HCT116 (cell line): ENCODE measurements around the gene MDFIC. TPM values are rescaled to one million over a fixed set of nuclear protein-coding genes. Genes with fewer than 3 reads are reported as not detected.

Experiments used
- ATAC-seq: fragments of 200-7000 bp; cut with Tn5 transposase; 2 replicates; pipeline ENCODE4 v1.9.1; 2020; ENCODE audit warnings: mild to moderate bottlenecking, moderate library complexity
- BruUV-seq: library from RNA; stranded (reverse); fragments of 400-500 nt; replicated peaks from 2 replicates; lab custom pipeline; 2021; lab: Mats Ljungman, UMichigan
- CTCF ChIA-PET: fragments of 300-600 bp; sonication (Branson Sonifier 250); formaldehyde crosslinking; loops from one replicate; lab custom pipeline; 2021; ENCODE audit warnings: antibody characterized with exemption; lab: Charles Lee
- POLR2A ChIA-PET: fragments of 300-600, 350-600 bp; sonication (Branson Sonifier 250); formaldehyde crosslinking; loops from one replicate; lab custom pipeline; 2021; ENCODE audit warnings: antibody characterized with exemption; lab: Charles Lee
- RAD21 ChIA-PET, 2 experiments: fragments of 300-600 bp; sonication (Branson Sonifier 250); formaldehyde crosslinking; loops; one replicate each; lab custom pipeline; 2023; ENCODE audit warnings: low total read pairs in 2 of 2; ENCODE audit not compliant: uncharacterized antibody in 2 of 2, unreplicated experiment in 2 of 2, low non-redundant PET in 1 of 2; lab: Charles Lee
- DNase-seq: peaks from one replicate; pipeline ENCODE4 v3.0.0-alpha.2; 2010; ENCODE audit warnings: low read depth, low spot score
- H2AFZ ChIP-seq: fragments of 200-600 bp; shearing (Covaris generic), sonication (generic); 2 replicates; pipeline ENCODE4 v1.6.1; 2017; ENCODE audit warnings: low read depth, mixed run types, mixed read lengths, antibody characterized with exemption, low read length; ENCODE audit not compliant: poor library complexity, severe bottlenecking
- H3K27ac ChIP-seq: 2 replicates; pipeline ENCODE4 v1.5.1; 2012; ENCODE audit warnings: low read depth, low read length
- H3K27me3 ChIP-seq: fragments of 200-600 bp; sonication (generic); 2 replicates; pipeline ENCODE4 v1.6.1; 2016; ENCODE audit warnings: mixed run types, low read length, mixed read lengths; ENCODE audit not compliant: insufficient read depth
- H3K36me3 ChIP-seq, 2 experiments: fragments of 200-500 bp in 1 of 2; fragments of 200-600 bp in 1 of 2; sonication (Bioruptor generic) in 1 of 2; sonication (generic) in 1 of 2; 2 replicates each; pipeline versions ENCODE4 v1.5.1 to v1.6.1; 2014 to 2016; ENCODE audit warnings: low read length in 2 of 2, inconsistent platforms in 1 of 2, mixed read lengths in 1 of 2, mixed run types in 1 of 2; ENCODE audit not compliant: insufficient read depth in 2 of 2, control insufficient read depth in 1 of 2
- H3K4me1 ChIP-seq, 2 experiments: fragments of 200-600 bp in 1 of 2; sonication (generic) in 1 of 2; 2 replicates each; pipeline versions ENCODE4 v1.5.1 to v1.6.1; 2012 to 2017; ENCODE audit warnings: low read length in 2 of 2, inconsistent platforms in 1 of 2, mild to moderate bottlenecking in 1 of 2, mixed read lengths in 1 of 2, mixed run types in 1 of 2, moderate library complexity in 1 of 2; ENCODE audit not compliant: insufficient read depth in 2 of 2, control insufficient read depth in 1 of 2
- H3K4me2 ChIP-seq: fragments of 200-600 bp; sonication (generic); 2 replicates; pipeline ENCODE4 v1.6.1; 2017; ENCODE audit warnings: mixed run types, low read length, mixed read lengths
- H3K4me3 ChIP-seq, 2 experiments: fragments of 200-600 bp in 1 of 2; sonication (generic) in 1 of 2; replicated peaks in 1 of 2; 2 replicates each; pipeline ENCODE4 v1.5.1; 2011 to 2016; ENCODE audit warnings: low read length in 2 of 2, control low read depth in 1 of 2, low read depth in 1 of 2, mild to moderate bottlenecking in 1 of 2, mixed read lengths in 1 of 2, mixed run types in 1 of 2
- H3K79me2 ChIP-seq: fragments of 200-600 bp; sonication (generic); 2 replicates; pipeline ENCODE4 v1.6.1; 2017; ENCODE audit warnings: mild to moderate bottlenecking, mixed run types, low read length, moderate library complexity, mixed read lengths; ENCODE audit not compliant: insufficient read depth
- H3K9ac ChIP-seq: fragments of 200-600 bp; sonication (generic); 2 replicates; pipeline ENCODE4 v1.6.1; 2016; ENCODE audit warnings: low read length, mixed read lengths
- H3K9me2 ChIP-seq: fragments of 200-600 bp; sonication (generic), shearing (Covaris generic); 2 replicates; pipeline ENCODE4 v1.6.1; 2017; ENCODE audit warnings: mixed run types, mild to moderate bottlenecking, moderate library complexity; ENCODE audit not compliant: insufficient read depth
- H3K9me3 ChIP-seq, 2 experiments: fragments of 200-500 bp in 1 of 2; fragments of 200-600 bp in 1 of 2; sonication (Bioruptor generic) in 1 of 2; sonication (generic) in 1 of 2; 2 replicates each; pipeline ENCODE4 v1.6.1; 2014 to 2017; ENCODE audit warnings: low read length in 2 of 2, mixed read lengths in 2 of 2, inconsistent platforms in 1 of 2, low read depth in 1 of 2, mild to moderate bottlenecking in 1 of 2, mixed run types in 1 of 2, moderate library complexity in 1 of 2; ENCODE audit not compliant: control insufficient read depth in 1 of 2, insufficient read depth in 1 of 2
- H4K20me1 ChIP-seq: fragments of 200-600 bp; sonication (generic), shearing (Covaris generic); 2 replicates; pipeline ENCODE4 v1.6.1; 2017; ENCODE audit warnings: mixed run types, mild to moderate bottlenecking, moderate library complexity; ENCODE audit not compliant: insufficient read depth
- EZH2 ChIP-seq: fragments of 200-600 bp; sonication (generic); IDR thresholded peaks from 2 replicates; pipeline ENCODE4 v1.6.1; 2017; ENCODE audit warnings: antibody characterized with exemption, mixed run types
- EZH2phosphoT487 ChIP-seq: fragments of 200-600 bp; IDR thresholded peaks from 2 replicates; pipeline ENCODE4 v1.6.1; 2018; ENCODE audit warnings: antibody characterized with exemption, borderline replicate concordance
- POLR2A ChIP-seq: IDR thresholded peaks from 2 replicates; pipeline ENCODE4 v1.7.0; 2011; ENCODE audit warnings: borderline replicate concordance; ENCODE audit not compliant: insufficient read depth, insufficient read length; ENCODE audit errors: extremely low read depth
- POLR2AphosphoS5 ChIP-seq: IDR thresholded peaks from 2 replicates; pipeline ENCODE4 v1.6.1; 2011; ENCODE audit warnings: mild to moderate bottlenecking, low read depth, low read length, moderate library complexity
- SP1 ChIP-seq: IDR thresholded peaks from 2 replicates; pipeline ENCODE4 v1.6.1; 2012; ENCODE audit warnings: low read depth
- TCF7L2 ChIP-seq: IDR thresholded peaks from 2 replicates; pipeline ENCODE4 v1.7.0; 2011; ENCODE audit warnings: borderline replicate concordance, inconsistent platforms; ENCODE audit not compliant: insufficient read depth, insufficient read length; ENCODE audit errors: extremely low read depth
- ZFX ChIP-seq: fragments of 450-650 bp; IDR thresholded peaks from 2 replicates; pipeline ENCODE4 v1.6.1; 2017
- ZNF274 ChIP-seq: fragments of 200-500 bp; sonication (Bioruptor generic); IDR thresholded peaks from 2 replicates; pipeline ENCODE4 v1.6.1; 2014; ENCODE audit warnings: mild to moderate bottlenecking, low read depth, low read length, inconsistent platforms
- intact Hi-C: fragments of 100-400 bp; cut with micrococcal nuclease; formaldehyde crosslinking; loops from 2 replicates; pipeline ENCODE4 v1.10.0; 2022
- total RNA-seq: library from RNA; stranded (reverse); gene quantifications from one replicate; pipeline ENCODE4 v1.2.1, GENCODE V29; 2021; ENCODE audit not compliant: unreplicated experiment
- TF ChIP-seq, protein P1 (sequence below), 3 experiments: fragments of 200-600 bp in 1 of 3; sonication (generic) in 1 of 3; IDR thresholded peaks in 2 of 3; conservative IDR thresholded peaks in 1 of 3; 2 replicates each; pipeline ENCODE4 v1.5.1; 2012 to 2017; ENCODE audit warnings: low read depth in 2 of 3, low read length in 2 of 3, antibody characterized with exemption in 1 of 3, borderline replicate concordance in 1 of 3, control low read depth in 1 of 3, mild to moderate bottlenecking in 1 of 3, mixed read lengths in 1 of 3, mixed run types in 1 of 3, moderate library complexity in 1 of 3; ENCODE audit not compliant: insufficient read depth in 1 of 3
- TF ChIP-seq, protein P2 (sequence below): IDR thresholded peaks from 2 replicates; pipeline ENCODE4 v1.6.1; 2011; ENCODE audit warnings: mild to moderate bottlenecking, low read length, moderate library complexity; ENCODE audit not compliant: insufficient replicate concordance; ENCODE audit errors: extremely low read depth
- TF ChIP-seq, protein P3 (sequence below): IDR thresholded peaks from 2 replicates; pipeline ENCODE4 v1.6.1; 2012
- TF ChIP-seq, protein P4 (sequence below): IDR thresholded peaks from 2 replicates; pipeline ENCODE4 v1.6.1; 2012; ENCODE audit warnings: low read depth

MDFIC gene
- total RNA-seq, 1 experiment from 2014 or later: 8.3 TPM

DNA sequence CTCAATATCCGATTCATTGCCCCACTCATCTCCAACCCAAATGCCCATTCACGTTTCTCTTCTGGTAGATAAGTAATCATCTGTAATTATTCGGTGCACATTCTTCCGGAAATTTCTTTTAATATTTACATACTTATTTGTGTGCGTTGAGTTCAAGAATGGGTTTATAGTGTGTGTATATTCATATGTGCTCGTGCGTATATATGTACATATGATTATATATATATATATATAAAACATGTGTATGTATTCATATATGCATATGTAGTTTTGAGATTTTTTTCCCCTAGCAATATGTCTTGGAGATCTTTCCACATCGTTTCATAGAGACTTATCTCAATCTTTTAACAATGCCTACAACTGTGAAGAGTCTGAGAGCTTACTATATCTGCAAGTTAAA is 118.2 kb downstream of the MDFIC start:
- ChIA-PET CTCF (no interaction called here), RAD21 (no interaction called here), POLR2A (no interaction called here)
- no peak for DNase-seq
- H3K4me3 ChIP-seq: no peak overlapping the region
- no peak overlapping the region for H3K27ac ChIP-seq
- H3K79me2 ChIP-seq: no peaks in the 10 kb centered on the region
- H4K20me1 ChIP-seq: no peaks in the 10 kb centered on the region
- H3K36me3 ChIP-seq: no peaks in the 10 kb centered on the region
- BruUV-seq: no TSS peak
- no peaks in the 10 kb centered on the region for H3K27me3 ChIP-seq
- no peaks in the 10 kb centered on the region for H3K9me2 ChIP-seq
- H3K4me2 ChIP-seq: no peak overlapping the region
- intact Hi-C loops: no loop called here
- H2AFZ ChIP-seq: no peak overlapping the region
- H3K9me3 ChIP-seq: no peaks in the 10 kb centered on the region
- no peak overlapping the region for H3K9ac ChIP-seq
- no peak for TF ChIP-seq ZFX
- TF ChIP-seq, protein P1, sequence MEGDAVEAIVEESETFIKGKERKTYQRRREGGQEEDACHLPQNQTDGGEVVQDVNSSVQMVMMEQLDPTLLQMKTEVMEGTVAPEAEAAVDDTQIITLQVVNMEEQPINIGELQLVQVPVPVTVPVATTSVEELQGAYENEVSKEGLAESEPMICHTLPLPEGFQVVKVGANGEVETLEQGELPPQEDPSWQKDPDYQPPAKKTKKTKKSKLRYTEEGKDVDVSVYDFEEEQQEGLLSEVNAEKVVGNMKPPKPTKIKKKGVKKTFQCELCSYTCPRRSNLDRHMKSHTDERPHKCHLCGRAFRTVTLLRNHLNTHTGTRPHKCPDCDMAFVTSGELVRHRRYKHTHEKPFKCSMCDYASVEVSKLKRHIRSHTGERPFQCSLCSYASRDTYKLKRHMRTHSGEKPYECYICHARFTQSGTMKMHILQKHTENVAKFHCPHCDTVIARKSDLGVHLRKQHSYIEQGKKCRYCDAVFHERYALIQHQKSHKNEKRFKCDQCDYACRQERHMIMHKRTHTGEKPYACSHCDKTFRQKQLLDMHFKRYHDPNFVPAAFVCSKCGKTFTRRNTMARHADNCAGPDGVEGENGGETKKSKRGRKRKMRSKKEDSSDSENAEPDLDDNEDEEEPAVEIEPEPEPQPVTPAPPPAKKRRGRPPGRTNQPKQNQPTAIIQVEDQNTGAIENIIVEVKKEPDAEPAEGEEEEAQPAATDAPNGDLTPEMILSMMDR (IDR thresholded peaks at IDR 0.05 in 2 of 3, conservative IDR thresholded peaks at IDR 0.05 in 1 of 3; ENCODE audit: borderline replicate concordance in 1 of 3, insufficient read depth in 1 of 3, low read depth in 2 of 3, low read length in 2 of 3): no peak
- TF ChIP-seq TCF7L2: no peak
- TF ChIP-seq, protein P2, sequence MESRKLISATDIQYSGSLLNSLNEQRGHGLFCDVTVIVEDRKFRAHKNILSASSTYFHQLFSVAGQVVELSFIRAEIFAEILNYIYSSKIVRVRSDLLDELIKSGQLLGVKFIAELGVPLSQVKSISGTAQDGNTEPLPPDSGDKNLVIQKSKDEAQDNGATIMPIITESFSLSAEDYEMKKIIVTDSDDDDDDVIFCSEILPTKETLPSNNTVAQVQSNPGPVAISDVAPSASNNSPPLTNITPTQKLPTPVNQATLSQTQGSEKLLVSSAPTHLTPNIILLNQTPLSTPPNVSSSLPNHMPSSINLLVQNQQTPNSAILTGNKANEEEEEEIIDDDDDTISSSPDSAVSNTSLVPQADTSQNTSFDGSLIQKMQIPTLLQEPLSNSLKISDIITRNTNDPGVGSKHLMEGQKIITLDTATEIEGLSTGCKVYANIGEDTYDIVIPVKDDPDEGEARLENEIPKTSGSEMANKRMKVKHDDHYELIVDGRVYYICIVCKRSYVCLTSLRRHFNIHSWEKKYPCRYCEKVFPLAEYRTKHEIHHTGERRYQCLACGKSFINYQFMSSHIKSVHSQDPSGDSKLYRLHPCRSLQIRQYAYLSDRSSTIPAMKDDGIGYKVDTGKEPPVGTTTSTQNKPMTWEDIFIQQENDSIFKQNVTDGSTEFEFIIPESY: no peak
- TF ChIP-seq, protein P3, sequence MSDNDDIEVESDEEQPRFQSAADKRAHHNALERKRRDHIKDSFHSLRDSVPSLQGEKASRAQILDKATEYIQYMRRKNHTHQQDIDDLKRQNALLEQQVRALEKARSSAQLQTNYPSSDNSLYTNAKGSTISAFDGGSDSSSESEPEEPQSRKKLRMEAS: no peak
- no peak for TF ChIP-seq EZH2
- no peak for TF ChIP-seq ZNF274
- TF ChIP-seq, protein P4, sequence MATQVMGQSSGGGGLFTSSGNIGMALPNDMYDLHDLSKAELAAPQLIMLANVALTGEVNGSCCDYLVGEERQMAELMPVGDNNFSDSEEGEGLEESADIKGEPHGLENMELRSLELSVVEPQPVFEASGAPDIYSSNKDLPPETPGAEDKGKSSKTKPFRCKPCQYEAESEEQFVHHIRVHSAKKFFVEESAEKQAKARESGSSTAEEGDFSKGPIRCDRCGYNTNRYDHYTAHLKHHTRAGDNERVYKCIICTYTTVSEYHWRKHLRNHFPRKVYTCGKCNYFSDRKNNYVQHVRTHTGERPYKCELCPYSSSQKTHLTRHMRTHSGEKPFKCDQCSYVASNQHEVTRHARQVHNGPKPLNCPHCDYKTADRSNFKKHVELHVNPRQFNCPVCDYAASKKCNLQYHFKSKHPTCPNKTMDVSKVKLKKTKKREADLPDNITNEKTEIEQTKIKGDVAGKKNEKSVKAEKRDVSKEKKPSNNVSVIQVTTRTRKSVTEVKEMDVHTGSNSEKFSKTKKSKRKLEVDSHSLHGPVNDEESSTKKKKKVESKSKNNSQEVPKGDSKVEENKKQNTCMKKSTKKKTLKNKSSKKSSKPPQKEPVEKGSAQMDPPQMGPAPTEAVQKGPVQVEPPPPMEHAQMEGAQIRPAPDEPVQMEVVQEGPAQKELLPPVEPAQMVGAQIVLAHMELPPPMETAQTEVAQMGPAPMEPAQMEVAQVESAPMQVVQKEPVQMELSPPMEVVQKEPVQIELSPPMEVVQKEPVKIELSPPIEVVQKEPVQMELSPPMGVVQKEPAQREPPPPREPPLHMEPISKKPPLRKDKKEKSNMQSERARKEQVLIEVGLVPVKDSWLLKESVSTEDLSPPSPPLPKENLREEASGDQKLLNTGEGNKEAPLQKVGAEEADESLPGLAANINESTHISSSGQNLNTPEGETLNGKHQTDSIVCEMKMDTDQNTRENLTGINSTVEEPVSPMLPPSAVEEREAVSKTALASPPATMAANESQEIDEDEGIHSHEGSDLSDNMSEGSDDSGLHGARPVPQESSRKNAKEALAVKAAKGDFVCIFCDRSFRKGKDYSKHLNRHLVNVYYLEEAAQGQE: no peak
- TF ChIP-seq POLR2A: no peak
- TF ChIP-seq SP1: no peak
- no peak for TF ChIP-seq EZH2phosphoT487
- no peak for TF ChIP-seq POLR2AphosphoS5
- no peak for ATAC-seq
- no peaks in the 10 kb centered on the region for H3K4me1 ChIP-seq
